Measurements from ENCODE around the gene SNRPA1.

The SNRPA1 gene

DNA sequence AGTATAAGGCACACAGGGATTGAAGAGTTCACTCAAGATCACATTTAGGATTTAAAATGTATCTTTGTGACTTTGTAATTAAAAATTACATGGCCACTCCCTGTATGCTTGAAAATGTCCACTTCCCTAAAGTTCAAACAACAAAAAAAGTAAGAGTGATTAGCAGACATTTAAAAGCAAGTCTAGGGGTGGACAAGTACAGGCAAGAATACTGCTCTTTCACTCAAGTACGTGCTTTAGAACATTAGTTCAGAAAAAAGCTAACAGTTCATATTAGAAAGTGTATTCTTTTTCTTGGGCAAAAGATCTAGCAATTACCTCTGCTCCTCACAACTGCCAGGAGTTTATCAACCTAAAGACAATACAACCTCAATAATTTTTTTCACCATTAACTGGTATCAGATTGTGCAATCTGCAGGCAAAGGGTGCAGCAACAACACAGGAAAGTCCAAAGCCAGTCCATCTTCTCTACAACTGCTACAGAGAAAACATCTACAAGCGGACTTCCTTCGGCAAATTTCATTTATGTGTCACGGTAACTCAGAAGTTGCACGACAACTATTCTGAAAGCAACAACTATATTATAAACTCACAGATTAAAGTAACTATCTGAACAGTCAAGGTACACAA, 61.3 kb downstream of the SNRPA1 start:
- no peak for DNase-seq

DNA sequence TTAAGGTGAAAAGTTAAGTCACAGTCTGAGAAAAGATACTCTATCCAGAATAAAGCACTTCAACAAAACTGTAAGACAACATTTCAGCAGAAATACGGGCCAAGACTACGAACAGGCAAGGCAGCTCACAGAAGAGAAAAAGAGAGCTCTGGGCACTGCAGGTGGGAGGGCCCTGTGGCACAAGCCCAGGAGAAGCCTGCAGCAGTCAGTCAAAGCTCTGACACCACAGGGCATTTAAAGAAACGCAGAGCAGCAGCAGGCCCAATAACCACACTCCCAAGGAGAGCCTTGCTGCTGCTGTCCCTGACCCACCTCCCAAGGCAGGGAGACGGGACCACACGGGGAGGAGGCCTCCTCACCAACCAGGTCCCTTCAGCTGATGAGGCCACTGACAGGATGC, 62.4 kb downstream of the SNRPA1 start:
- no peak for DNase-seq
